ENCODE data around the gene PRELID2. TPM values are rescaled to one million over a fixed set of nuclear protein-coding genes. Genes with fewer than 3 reads are reported as not detected.

Gene PRELID2
- total and polyA plus RNA-seq, 10 donors = 1.4 to 10.0 (median 5.5) TPM

DNA sequence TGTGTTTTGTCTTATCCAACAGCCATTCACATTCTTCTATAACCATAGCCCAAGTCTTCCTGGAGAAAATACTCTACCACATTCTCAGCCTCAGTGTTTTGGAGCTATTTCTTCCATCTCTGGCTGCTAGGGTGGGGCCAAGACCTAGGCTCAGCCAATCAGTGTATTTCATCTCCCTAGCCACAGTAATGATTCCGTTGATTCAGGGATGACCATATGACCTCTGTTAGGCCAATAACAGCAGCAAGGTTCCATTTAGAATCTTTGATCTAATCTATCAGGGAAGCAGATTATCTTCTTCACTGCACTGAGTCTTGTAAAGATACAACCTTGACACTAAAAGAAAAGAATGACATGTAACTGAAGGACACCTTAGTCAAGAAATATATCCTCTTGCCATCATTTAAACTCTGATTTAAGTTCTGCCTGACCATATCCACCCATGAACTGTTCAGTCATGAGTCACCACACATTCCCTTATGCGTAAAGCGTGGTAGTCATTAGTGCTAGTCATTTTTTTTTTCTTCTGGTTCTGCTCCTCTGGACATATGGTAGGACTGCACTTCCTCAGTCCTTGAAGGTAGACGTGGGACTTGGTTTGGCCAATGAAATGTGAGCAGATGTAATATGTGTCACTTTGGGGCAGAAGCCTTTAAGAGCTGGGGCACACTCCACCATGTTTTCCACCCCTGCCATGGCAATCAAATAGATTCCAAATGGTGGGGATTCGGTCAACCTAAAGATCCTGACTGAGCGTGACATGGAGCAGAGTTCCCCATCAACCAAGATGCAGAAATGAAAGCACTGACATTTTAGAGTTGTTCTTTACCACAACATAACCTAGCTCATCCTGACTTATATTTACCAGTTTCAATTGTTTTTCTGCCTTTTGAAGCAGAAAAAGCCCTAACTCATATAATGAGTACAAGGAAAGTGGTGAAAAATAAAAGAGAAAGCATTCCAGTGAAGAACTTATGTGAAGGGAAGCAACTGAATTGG is 12.7 kb upstream of the PRELID2 start:
- WGBS, 5 donors = 84 to 92% (median 87%) methylated on average over 6 of the region's 6 CpGs
- no peaks in the 10 kb centered on the region for H3K9me3 ChIP-seq

GRCh38 chr5:145846081-145846480 is 10.9 kb upstream of the PRELID2 start:
- Histone ChIP-seq H3K9me3 (no peaks in the 10 kb centered on the region), H3K27me3 (replicated peaks in 1 of 7) (no peaks in the 10 kb centered on the region), H3K4me3 (no peak overlapping the region), H3K4me1 (no peaks in the 10 kb centered on the region), H3K36me3 (no peaks in the 10 kb centered on the region), H3K27ac (no peak overlapping the region)
- TF ChIP-seq, protein P1, sequence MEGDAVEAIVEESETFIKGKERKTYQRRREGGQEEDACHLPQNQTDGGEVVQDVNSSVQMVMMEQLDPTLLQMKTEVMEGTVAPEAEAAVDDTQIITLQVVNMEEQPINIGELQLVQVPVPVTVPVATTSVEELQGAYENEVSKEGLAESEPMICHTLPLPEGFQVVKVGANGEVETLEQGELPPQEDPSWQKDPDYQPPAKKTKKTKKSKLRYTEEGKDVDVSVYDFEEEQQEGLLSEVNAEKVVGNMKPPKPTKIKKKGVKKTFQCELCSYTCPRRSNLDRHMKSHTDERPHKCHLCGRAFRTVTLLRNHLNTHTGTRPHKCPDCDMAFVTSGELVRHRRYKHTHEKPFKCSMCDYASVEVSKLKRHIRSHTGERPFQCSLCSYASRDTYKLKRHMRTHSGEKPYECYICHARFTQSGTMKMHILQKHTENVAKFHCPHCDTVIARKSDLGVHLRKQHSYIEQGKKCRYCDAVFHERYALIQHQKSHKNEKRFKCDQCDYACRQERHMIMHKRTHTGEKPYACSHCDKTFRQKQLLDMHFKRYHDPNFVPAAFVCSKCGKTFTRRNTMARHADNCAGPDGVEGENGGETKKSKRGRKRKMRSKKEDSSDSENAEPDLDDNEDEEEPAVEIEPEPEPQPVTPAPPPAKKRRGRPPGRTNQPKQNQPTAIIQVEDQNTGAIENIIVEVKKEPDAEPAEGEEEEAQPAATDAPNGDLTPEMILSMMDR (IDR thresholded peaks at IDR 0.05 in 8 of 11, conservative IDR thresholded peaks at IDR 0.05 in 3 of 11) = no peak
- TF ChIP-seq POLR2AphosphoS5 (IDR thresholded peaks at IDR 0.05) (no peak), POLR2A (IDR thresholded peaks at IDR 0.05) (no peak)
- intact Hi-C loops (cut with DNase I; ENCODE audit: low total_unique reads) = no loop called here
- no peak for DNase-seq
- 55 to 78% (median 67%) methylated on average over 3 of the region's 3 CpGs for WGBS, 5 donors

More for the DNA sequence above, 12.7 kb upstream of the PRELID2 start:
- H3K4me1 ChIP-seq = no peaks in the 10 kb centered on the region
- no peaks in the 10 kb centered on the region for H3K36me3 ChIP-seq
- TF ChIP-seq POLR2AphosphoS5 (IDR thresholded peaks at IDR 0.05) (no peak), POLR2A (IDR thresholded peaks at IDR 0.05) (no peak)
- TF ChIP-seq, protein P1 (IDR thresholded peaks at IDR 0.05 in 8 of 11, conservative IDR thresholded peaks at IDR 0.05 in 3 of 11) = no peak
- no peak for DNase-seq
- no peaks in the 10 kb centered on the region for H3K27me3 ChIP-seq (replicated peaks in 1 of 7)
- H3K27ac ChIP-seq = no peak overlapping the region
- intact Hi-C loops (cut with DNase I; ENCODE audit: low total_unique reads) = no loop called here
- H3K4me3 ChIP-seq = no peak overlapping the region

GRCh38 chr5:145841299-145841698 is 6.2 kb upstream of the PRELID2 start:
- Histone ChIP-seq H3K4me3 (no peak overlapping the region), H3K27ac (no peak overlapping the region), H3K36me3 (no peaks in the 10 kb centered on the region), H3K27me3 (replicated peaks in 1 of 7) (no peaks in the 10 kb centered on the region), H3K4me1 (peaks cover 0 to under 1% (median 0%) of the 10 kb centered on the region in 6 donors), H3K9me3 (no peaks in the 10 kb centered on the region)
- TF ChIP-seq, protein P1 (IDR thresholded peaks at IDR 0.05 in 8 of 11, conservative IDR thresholded peaks at IDR 0.05 in 3 of 11) = no peak
- TF ChIP-seq POLR2A (IDR thresholded peaks at IDR 0.05) (no peak), POLR2AphosphoS5 (IDR thresholded peaks at IDR 0.05) (no peak)
- no peak for DNase-seq
- intact Hi-C loops (cut with DNase I; ENCODE audit: low total_unique reads) = no loop called here

DNA sequence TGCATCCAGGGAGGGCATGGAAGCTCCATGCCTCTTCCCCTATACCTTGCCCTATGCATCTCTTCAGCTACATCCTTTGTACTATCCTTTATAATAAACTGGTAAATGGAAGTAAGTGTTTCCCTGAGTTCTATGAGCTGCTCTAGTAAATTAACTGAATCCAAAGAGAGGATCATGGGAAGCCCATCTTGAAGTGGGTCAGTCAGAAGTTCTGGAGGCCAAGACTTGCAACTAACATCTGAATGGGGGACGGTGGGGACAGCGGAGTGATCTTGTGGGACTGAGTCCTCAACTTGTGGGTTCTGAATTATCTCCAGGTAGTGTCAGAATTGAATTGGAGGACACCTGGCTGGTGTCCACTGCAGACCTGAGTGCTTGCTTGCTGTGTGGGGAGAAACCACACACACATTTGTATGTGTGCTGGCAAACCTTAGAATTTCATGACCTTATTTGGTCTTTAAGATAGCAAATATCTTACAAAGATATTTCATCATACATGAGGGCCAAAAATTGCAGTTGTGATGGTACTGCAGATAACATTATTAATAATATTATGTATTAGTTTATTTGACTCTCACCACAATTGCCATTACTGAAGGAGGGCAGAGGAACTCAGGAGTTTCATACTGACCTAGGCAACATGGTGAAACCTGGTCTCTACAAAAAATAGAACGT is 5.5 kb upstream of the PRELID2 start:
- no peaks in the 10 kb centered on the region for H3K9me3 ChIP-seq
- H3K27ac ChIP-seq = no peak overlapping the region
- peaks cover 6 to 8% (median 6%) of the 10 kb centered on the region in 6 donors for H3K4me1 ChIP-seq
- TF ChIP-seq POLR2A (IDR thresholded peaks at IDR 0.05) = no peak
- TF ChIP-seq, protein P1 (IDR thresholded peaks at IDR 0.05 in 8 of 11, conservative IDR thresholded peaks at IDR 0.05 in 3 of 11) = no peak
- TF ChIP-seq POLR2AphosphoS5 (IDR thresholded peaks at IDR 0.05) = no peak
- H3K4me3 ChIP-seq = no peak overlapping the region
- intact Hi-C loops (cut with DNase I; ENCODE audit: low total_unique reads) = no loop called here
- peaks cover 0 to under 1% (median 0%) of the 10 kb centered on the region in 7 donors for H3K27me3 ChIP-seq (replicated peaks in 1 of 7)
- 90 to 93% (median 91%) methylated on average over 3 of the region's 3 CpGs for whole genome bisulfite sequencing, 5 donors
- no peaks in the 10 kb centered on the region for H3K36me3 ChIP-seq
- DNase-seq = no peak
